ENCODE measurements around the gene BMP8A.
"Not testable (repeated sequence)": the region's sequence is repeated elsewhere in the genome, so short reads cannot be mapped to it uniquely, and the experiment has no call there.

Gene BMP8A, protein sequence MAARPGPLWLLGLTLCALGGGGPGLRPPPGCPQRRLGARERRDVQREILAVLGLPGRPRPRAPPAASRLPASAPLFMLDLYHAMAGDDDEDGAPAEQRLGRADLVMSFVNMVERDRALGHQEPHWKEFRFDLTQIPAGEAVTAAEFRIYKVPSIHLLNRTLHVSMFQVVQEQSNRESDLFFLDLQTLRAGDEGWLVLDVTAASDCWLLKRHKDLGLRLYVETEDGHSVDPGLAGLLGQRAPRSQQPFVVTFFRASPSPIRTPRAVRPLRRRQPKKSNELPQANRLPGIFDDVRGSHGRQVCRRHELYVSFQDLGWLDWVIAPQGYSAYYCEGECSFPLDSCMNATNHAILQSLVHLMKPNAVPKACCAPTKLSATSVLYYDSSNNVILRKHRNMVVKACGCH

GRCh38 chr1:39491146-39491921 lies at the start of gene BMP8A:
Gene BMP8A, plus strand, starts transcription at chr1:39491636. Its CDS starts 356 bp downstream, at chr1:39491992.
- DNase-seq (ENCODE audit: low read depth in 1 of 2, low spot score in 1 of 2): peak; percentile 62 to 63

GRCh38 chr1:39441797-39442196 lies 49.6 kb upstream of the BMP8A start:
- no peak for DNase-seq (ENCODE audit: low read depth in 1 of 2, low spot score in 1 of 2)

- DNase-seq (ENCODE audit: low read depth in 1 of 2, low spot score in 1 of 2): no peak
Measured at GRCh38 chr1:39445573-39445972, 45.9 kb upstream of the BMP8A start.

- no peak for DNase-seq (ENCODE audit: low read depth in 1 of 2, low spot score in 1 of 2)
Measured at GRCh38 chr1:39446986-39447567, 44.4 kb upstream of the BMP8A start.

DNA sequence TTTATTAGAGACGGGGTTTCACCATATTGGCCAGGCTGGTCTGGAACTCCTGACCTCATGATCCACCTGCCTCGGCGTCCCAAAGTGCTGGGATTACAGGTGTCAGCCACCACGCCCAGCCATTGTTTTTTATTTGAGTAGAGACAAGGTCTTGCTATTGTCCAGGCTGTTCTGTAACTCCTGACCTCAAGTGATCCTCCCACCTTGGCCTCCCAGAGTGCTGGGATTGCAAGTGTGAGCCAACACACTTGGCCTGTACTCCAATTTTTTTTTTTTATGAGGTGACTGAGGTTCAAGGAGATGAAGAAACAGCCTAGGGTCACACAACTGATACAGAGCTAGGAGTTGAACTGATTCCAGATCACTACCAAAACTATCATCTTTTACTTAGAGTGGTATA lies 41.4 kb upstream of the BMP8A start:
- DNase-seq (ENCODE audit: low read depth in 1 of 2, low spot score in 1 of 2): not testable (repeated sequence)

GRCh38 chr1:39450956-39451606 lies 40.4 kb upstream of the BMP8A start:
- DNase-seq (ENCODE audit: low read depth in 1 of 2, low spot score in 1 of 2): no peak

DNA sequence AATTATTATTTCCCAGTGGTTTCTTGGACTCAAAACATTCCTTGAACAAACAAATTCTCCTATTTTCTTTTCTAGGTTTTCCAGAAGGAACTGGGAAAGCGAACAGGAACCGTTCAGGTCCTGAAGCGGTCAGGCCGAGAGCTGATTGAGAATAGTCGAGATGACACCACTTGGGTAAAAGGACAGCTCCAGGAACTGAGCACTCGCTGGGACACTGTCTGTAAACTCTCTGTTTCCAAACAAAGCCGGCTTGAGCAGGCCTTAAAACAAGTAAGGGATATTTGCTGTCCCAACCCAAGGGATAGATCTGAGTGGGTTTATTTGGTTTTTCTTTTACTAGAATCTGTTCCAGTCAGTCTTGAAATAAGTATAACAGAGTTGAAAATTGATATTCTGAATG lies 39.4 kb upstream of the BMP8A start:
- no peak for DNase-seq (ENCODE audit: low read depth in 1 of 2, low spot score in 1 of 2)

GRCh38 chr1:39452540-39452939 lies 38.9 kb upstream of the BMP8A start:
- DNase-seq (ENCODE audit: low read depth in 1 of 2, low spot score in 1 of 2): no peak

GRCh38 chr1:39453603-39454002 lies 37.8 kb upstream of the BMP8A start:
- DNase-seq (ENCODE audit: low read depth in 1 of 2, low spot score in 1 of 2): no peak

- no peak for DNase-seq (ENCODE audit: low read depth in 1 of 2, low spot score in 1 of 2)
Measured at GRCh38 chr1:39458991-39459390, 32.4 kb upstream of the BMP8A start.

DNA sequence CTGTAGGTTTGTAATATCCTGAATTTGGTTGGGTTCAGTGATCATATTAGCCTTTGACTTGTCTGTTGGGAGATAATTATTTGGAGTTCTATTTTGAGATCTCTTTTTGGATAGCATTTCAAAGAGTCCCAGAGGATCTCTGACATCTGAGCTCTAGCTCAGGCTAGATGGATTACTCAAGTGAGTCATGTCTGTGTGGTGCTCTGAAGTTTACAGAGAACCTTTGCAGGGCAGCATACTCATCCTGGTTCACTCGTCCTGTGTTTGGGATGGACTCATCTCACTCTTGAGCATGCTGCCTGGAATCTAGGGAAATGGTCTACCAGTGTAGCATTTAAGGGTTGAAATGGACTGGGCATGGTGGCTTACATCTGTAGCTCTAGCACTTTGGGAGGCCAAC lies 29.4 kb upstream of the BMP8A start:
- DNase-seq (ENCODE audit: low read depth in 1 of 2, low spot score in 1 of 2): no peak

GRCh38 chr1:39466413-39467107 lies 24.9 kb upstream of the BMP8A start:
- DNase-seq (ENCODE audit: low read depth in 1 of 2, low spot score in 1 of 2): no peak

- DNase-seq (ENCODE audit: low read depth in 1 of 2, low spot score in 1 of 2): not testable (repeated sequence)
Measured at GRCh38 chr1:39467108-39467720, 24.2 kb upstream of the BMP8A start.

- DNase-seq (ENCODE audit: low read depth in 1 of 2, low spot score in 1 of 2): no peak
Measured at GRCh38 chr1:39469150-39469549, 22.3 kb upstream of the BMP8A start.

GRCh38 chr1:39470040-39470439 lies 21.4 kb upstream of the BMP8A start:
- DNase-seq (ENCODE audit: low read depth in 1 of 2, low spot score in 1 of 2): no peak

GRCh38 chr1:39472826-39473225 lies 18.6 kb upstream of the BMP8A start:
- DNase-seq (ENCODE audit: low read depth in 1 of 2, low spot score in 1 of 2): no peak

DNA sequence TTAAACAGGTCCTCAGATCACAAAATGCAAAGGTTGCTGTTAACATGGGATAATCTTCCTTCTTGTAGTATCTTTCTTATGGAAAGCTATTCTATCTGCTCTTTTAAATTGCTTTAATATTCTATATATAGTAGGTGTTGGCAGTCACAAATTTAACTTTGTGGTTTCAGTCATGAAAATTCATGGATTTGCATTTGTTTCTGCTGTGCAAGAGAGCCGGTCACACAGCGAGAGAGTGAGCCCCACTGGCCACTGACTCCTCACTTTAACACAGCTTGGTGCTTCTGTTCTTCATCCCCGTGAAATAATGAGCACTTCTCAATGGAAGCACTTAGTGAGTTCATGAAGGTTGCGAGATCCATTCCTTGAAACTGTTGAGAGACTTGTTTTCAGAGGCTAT lies 18.1 kb upstream of the BMP8A start:
- no peak for DNase-seq (ENCODE audit: low read depth in 1 of 2, low spot score in 1 of 2)

DNA sequence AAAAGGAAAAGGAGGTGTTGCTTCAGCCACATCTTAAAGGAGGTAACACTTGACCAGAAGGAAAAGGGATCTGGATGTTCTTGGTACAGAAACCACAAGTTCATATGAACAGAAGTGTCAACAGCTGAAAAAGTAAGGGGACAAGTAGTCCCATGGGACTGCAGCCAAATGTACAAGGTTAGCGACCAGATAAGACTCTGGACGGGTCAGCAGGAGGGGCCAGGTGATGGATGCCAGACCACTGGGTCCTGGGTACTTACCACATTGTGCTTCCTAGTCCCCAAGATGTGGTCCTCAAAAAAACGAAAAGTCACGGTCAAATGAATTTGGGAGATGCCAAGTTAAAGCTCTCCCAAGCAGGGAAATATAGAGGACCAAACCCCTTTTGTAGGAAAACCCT lies 16.6 kb upstream of the BMP8A start:
- DNase-seq (ENCODE audit: low read depth in 1 of 2, low spot score in 1 of 2): no peak

DNA sequence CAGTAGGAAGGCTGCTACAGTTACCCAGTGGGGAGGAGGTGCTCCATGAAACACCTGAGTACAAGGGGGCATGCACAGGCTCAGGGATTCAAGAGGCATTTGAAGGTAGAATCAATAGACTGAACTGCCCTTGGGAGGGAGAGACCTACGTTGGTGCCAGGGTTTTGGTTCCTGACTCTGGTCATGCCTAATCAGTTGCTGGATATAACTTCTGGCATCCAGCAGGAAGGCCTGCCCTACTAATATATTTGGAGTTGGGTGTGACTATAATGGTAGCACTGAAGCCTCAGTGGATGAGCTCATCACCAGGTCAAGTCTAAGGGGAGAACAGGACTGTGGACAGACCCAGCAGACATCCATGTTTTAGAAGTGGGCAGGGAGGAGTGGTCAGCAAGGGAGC lies 15.9 kb upstream of the BMP8A start:
- DNase-seq (ENCODE audit: low read depth in 1 of 2, low spot score in 1 of 2): not testable (repeated sequence)

- no peak for DNase-seq (ENCODE audit: low read depth in 1 of 2, low spot score in 1 of 2)
Measured at GRCh38 chr1:39478126-39478915, 13.1 kb upstream of the BMP8A start.

All from stimulated activated CD4-positive, alpha-beta T cell treated with anti-CD3 and anti-CD28 coated beads, Interleukin-15, amount 100 ng/mL, for 1 hour (primary cell).